WTC11 (cell line): Measurements from ENCODE around the gene RGS12. TPM values are rescaled to one million over a fixed set of nuclear protein-coding genes. Genes with fewer than 3 reads are reported as not detected.

Source experiments
- ATAC-seq: fragments of 200-7000 bp; cut with Tn5 transposase; 2 replicates; pipeline ENCODE4 v1.10.0; 2021; ENCODE audit warnings: mild to moderate bottlenecking, moderate library complexity
- CTCF ChIA-PET: fragments of 300-600 bp; sonication (Branson Sonifier 250); formaldehyde crosslinking; loops from one replicate; lab custom pipeline; 2021; ENCODE audit warnings: antibody characterized with exemption; lab: Charles Lee
- POLR2A ChIA-PET: fragments of 350-600 bp; sonication (Branson Sonifier 250); formaldehyde crosslinking; loops from one replicate; lab custom pipeline; 2021; ENCODE audit warnings: antibody characterized with exemption; lab: Charles Lee
- DNase-seq: peaks from one replicate; pipeline ENCODE4 v3.0.0; 2021; ENCODE audit warnings: low spot score
- H3K27ac Mint-ChIP-seq: 2 replicates; pipeline ENCODE4 v1.8.0; 2021; ENCODE audit warnings: mixed read lengths
- H3K27me3 Mint-ChIP-seq: 2 replicates; pipeline ENCODE4 v1.8.0; 2021; ENCODE audit warnings: low read depth, mild to moderate bottlenecking, moderate library complexity, mixed read lengths
- H3K36me3 Mint-ChIP-seq: 2 replicates; pipeline ENCODE4 v1.8.0; 2021; ENCODE audit warnings: mixed read lengths
- H3K4me1 Mint-ChIP-seq: 2 replicates; pipeline ENCODE4 v1.8.0; 2022; ENCODE audit warnings: mixed read lengths
- H3K4me3 Mint-ChIP-seq: 2 replicates; pipeline ENCODE4 v1.8.0; 2021; ENCODE audit warnings: mild to moderate bottlenecking, moderate library complexity, mixed read lengths
- H3K9me3 Mint-ChIP-seq: 2 replicates; pipeline ENCODE4 v1.8.0; 2021; ENCODE audit warnings: mixed read lengths
- ATF1 ChIP-seq: sonication (generic); formaldehyde crosslinking; IDR thresholded peaks from 2 replicates; pipeline ENCODE4 v1.8.1; 2023; ENCODE audit warnings: mild to moderate bottlenecking, moderate library complexity, missing genetic modification reagents
- FOXP1 ChIP-seq: sonication (generic); formaldehyde crosslinking; IDR thresholded peaks from 2 replicates; pipeline ENCODE4 v1.8.0; 2022; ENCODE audit warnings: missing genetic modification reagents, mild to moderate bottlenecking, moderate library complexity, borderline replicate concordance
- GRHL2 ChIP-seq: fragments of 250-450 bp; sonication (Bioruptor Pico); IDR thresholded peaks from 2 replicates; pipeline ENCODE4 v1.8.0; 2022; ENCODE audit warnings: mild to moderate bottlenecking, moderate library complexity; ENCODE audit not compliant: insufficient replicate concordance, severe bottlenecking
- IRF2 ChIP-seq: sonication (generic); formaldehyde crosslinking; IDR thresholded peaks from 2 replicates; pipeline ENCODE4 v1.8.0; 2022; ENCODE audit warnings: low read depth, missing genetic modification reagents, borderline replicate concordance
- KAT7 ChIP-seq: sonication (generic); formaldehyde crosslinking; IDR thresholded peaks from 2 replicates; pipeline ENCODE4 v1.8.1; 2023; ENCODE audit warnings: missing genetic modification reagents, mild to moderate bottlenecking, borderline replicate concordance
- MXD4 ChIP-seq: fragments of 250-450 bp; sonication (Bioruptor Pico); IDR thresholded peaks from 2 replicates; pipeline ENCODE4 v1.8.0; 2021; ENCODE audit warnings: mild to moderate bottlenecking, moderate library complexity, borderline replicate concordance
- NR3C1 ChIP-seq: sonication (generic); formaldehyde crosslinking; conservative IDR thresholded peaks from 2 replicates; pipeline ENCODE4 v1.8.1; 2023; ENCODE audit warnings: low read depth, mild to moderate bottlenecking, missing genetic modification reagents
- PRRX2 ChIP-seq: fragments of 250-450 bp; sonication (Bioruptor Pico); IDR thresholded peaks from 2 replicates; pipeline ENCODE4 v1.8.0; 2021; ENCODE audit warnings: mild to moderate bottlenecking
- TCF7 ChIP-seq: sonication (generic); formaldehyde crosslinking; IDR thresholded peaks from 2 replicates; pipeline ENCODE4 v1.8.0; 2022; ENCODE audit warnings: mild to moderate bottlenecking, low read depth, missing genetic modification reagents, moderate library complexity
- TEAD4 ChIP-seq: sonication (generic); formaldehyde crosslinking; IDR thresholded peaks from 2 replicates; pipeline ENCODE4 v1.8.0; 2022; ENCODE audit warnings: mild to moderate bottlenecking, missing genetic modification reagents
- ZNF138 ChIP-seq: sonication (generic); formaldehyde crosslinking; conservative IDR thresholded peaks from 2 replicates; pipeline ENCODE4 v1.8.1; 2022; ENCODE audit warnings: mild to moderate bottlenecking, moderate library complexity, missing genetic modification reagents
- ZNF263 ChIP-seq: sonication (generic); formaldehyde crosslinking; IDR thresholded peaks from 2 replicates; pipeline ENCODE4 v1.8.1; 2022; ENCODE audit warnings: low read depth, mild to moderate bottlenecking, moderate library complexity, missing genetic modification reagents
- ZNF423 ChIP-seq: fragments of 250-450 bp; sonication (Bioruptor Pico); IDR thresholded peaks from 2 replicates; pipeline ENCODE4 v2.1.2; 2022; ENCODE audit warnings: mild to moderate bottlenecking, moderate library complexity
- ZNF671 ChIP-seq: fragments of 250-450 bp; sonication (Bioruptor Pico); IDR thresholded peaks from 2 replicates; pipeline ENCODE4 v1.8.0; 2021; ENCODE audit warnings: mild to moderate bottlenecking
- total RNA-seq: library from RNA; stranded (reverse); gene quantifications from 3 replicates; pipeline ENCODE4 v1.2.3, GENCODE V29; 2021
- TF ChIP-seq, protein P1 (sequence below): sonication (generic); formaldehyde crosslinking; IDR thresholded peaks from 2 replicates; pipeline ENCODE4 v1.8.1; 2023; ENCODE audit warnings: mild to moderate bottlenecking, missing genetic modification reagents, borderline replicate concordance
- TF ChIP-seq, protein P2 (sequence below): fragments of 200-600 bp; IDR thresholded peaks from 2 replicates; pipeline ENCODE4 v1.8.0; 2022; ENCODE audit warnings: antibody characterized with exemption
- TF ChIP-seq, protein P3 (sequence below): sonication (generic); formaldehyde crosslinking; IDR thresholded peaks from 2 replicates; pipeline ENCODE4 v1.8.1; 2023; ENCODE audit warnings: mild to moderate bottlenecking, missing genetic modification reagents, moderate library complexity
- TF ChIP-seq, protein P4 (sequence below): sonication (generic); formaldehyde crosslinking; IDR thresholded peaks from 2 replicates; pipeline ENCODE4 v1.8.1; 2023; ENCODE audit warnings: mild to moderate bottlenecking, missing genetic modification reagents
- TF ChIP-seq, protein P5 (sequence below): sonication (generic); formaldehyde crosslinking; IDR thresholded peaks from 2 replicates; pipeline ENCODE4 v1.8.0; 2022; ENCODE audit warnings: mild to moderate bottlenecking, missing genetic modification reagents

Gene RGS12
- total RNA-seq, 1 experiment from 2014 or later = 21.0 TPM

DNA sequence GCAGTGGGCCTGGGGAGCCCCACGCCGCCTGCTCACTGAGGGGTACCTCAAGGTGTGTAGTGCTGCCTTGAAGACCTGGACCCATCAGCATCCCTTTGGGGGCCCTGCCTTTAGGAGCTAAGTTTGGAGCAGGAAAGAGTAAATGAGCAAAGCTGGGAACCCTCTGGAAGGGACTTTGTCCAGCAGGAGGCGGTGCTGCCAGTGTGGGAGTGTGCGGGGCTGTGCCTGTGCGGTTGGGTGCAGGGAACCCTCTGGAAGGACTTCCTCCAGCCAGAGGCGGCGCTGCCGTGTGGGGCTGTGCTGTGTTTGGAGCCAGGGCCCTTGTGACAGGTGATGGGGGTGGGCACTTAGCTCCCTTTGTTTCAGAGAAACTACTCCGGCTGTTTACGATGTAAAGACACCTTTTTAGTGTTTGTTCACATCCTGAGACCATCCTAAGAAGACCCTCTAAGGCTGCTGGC lies 25.8 kb downstream of the RGS12 start:
- Mint-ChIP-seq H3K4me1 (peaks cover 11% of the 10 kb centered on the region), H3K9me3 (no peaks in the 10 kb centered on the region), H3K4me3 (peak overlapping the region; percentile 18; the same call in 1 of the 2 replicates), H3K36me3 (peaks cover 10% of the 10 kb centered on the region), H3K27ac (peak overlapping the region; percentile 95), H3K27me3 (no peaks in the 10 kb centered on the region)
- DNase-seq (peak; percentile 93), ATAC-seq (peak; percentile 99)
- POLR2A ChIA-PET = no interaction called here
- CTCF ChIA-PET = interaction anchor here (0.6 to 3.4 kb wide), 88 partner anchors 10 to 1551 kb away, joined by 3 to 85 read pairs (median 5); partner anchors contain the start of genes DOK7, HGFAC, MSANTD1 and RGS12
- TF ChIP-seq PRRX2 (CRISPR knock-in tag) (no peak), ZNF263 (no peak), KAT7 (CRISPR knock-in tag) (no peak), NR3C1 (no peak)
- TF ChIP-seq, protein P1, sequence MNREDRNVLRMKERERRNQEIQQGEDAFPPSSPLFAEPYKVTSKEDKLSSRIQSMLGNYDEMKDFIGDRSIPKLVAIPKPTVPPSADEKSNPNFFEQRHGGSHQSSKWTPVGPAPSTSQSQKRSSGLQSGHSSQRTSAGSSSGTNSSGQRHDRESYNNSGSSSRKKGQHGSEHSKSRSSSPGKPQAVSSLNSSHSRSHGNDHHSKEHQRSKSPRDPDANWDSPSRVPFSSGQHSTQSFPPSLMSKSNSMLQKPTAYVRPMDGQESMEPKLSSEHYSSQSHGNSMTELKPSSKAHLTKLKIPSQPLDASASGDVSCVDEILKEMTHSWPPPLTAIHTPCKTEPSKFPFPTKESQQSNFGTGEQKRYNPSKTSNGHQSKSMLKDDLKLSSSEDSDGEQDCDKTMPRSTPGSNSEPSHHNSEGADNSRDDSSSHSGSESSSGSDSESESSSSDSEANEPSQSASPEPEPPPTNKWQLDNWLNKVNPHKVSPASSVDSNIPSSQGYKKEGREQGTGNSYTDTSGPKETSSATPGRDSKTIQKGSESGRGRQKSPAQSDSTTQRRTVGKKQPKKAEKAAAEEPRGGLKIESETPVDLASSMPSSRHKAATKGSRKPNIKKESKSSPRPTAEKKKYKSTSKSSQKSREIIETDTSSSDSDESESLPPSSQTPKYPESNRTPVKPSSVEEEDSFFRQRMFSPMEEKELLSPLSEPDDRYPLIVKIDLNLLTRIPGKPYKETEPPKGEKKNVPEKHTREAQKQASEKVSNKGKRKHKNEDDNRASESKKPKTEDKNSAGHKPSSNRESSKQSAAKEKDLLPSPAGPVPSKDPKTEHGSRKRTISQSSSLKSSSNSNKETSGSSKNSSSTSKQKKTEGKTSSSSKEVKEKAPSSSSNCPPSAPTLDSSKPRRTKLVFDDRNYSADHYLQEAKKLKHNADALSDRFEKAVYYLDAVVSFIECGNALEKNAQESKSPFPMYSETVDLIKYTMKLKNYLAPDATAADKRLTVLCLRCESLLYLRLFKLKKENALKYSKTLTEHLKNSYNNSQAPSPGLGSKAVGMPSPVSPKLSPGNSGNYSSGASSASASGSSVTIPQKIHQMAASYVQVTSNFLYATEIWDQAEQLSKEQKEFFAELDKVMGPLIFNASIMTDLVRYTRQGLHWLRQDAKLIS = no peak
- TF ChIP-seq, protein P2, sequence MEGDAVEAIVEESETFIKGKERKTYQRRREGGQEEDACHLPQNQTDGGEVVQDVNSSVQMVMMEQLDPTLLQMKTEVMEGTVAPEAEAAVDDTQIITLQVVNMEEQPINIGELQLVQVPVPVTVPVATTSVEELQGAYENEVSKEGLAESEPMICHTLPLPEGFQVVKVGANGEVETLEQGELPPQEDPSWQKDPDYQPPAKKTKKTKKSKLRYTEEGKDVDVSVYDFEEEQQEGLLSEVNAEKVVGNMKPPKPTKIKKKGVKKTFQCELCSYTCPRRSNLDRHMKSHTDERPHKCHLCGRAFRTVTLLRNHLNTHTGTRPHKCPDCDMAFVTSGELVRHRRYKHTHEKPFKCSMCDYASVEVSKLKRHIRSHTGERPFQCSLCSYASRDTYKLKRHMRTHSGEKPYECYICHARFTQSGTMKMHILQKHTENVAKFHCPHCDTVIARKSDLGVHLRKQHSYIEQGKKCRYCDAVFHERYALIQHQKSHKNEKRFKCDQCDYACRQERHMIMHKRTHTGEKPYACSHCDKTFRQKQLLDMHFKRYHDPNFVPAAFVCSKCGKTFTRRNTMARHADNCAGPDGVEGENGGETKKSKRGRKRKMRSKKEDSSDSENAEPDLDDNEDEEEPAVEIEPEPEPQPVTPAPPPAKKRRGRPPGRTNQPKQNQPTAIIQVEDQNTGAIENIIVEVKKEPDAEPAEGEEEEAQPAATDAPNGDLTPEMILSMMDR = peak; percentile 35
- TF ChIP-seq, all 79 proteins: peak for 1

DNA sequence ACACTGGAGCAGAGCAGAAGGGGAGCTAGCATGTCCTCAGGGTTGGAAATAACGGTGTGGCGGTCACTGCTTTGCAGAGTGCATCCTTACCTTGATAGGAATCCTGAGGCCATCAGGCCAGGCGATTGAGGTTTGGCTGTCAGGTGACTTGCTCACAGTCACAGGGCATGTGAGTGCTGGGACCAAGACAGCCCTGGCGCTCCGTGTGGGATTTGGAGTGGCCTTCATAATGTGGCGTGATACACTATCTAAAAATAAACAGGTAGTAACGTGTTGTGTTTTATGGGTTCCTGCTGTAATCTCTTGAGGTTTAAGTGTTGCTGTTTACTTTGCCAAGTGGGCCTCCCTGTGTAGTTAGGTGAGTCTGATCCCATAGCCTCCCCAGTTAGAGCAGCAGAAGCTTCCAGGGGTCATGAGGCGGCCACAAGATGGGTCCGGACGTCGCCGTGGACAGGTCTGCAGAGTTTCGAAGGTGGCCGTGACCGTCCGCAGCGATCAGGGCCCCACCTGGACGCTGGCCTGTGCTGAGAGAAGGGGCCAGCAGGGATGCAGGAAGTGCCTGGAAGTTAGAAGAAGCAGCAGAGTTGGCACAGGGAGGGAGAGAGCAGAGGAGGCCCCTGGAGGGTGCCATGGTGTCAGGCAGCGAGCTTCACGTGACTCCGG lies 27.7 kb downstream of the RGS12 start:
- ChIA-PET CTCF (interaction anchor here (1.2 to 2.7 kb wide), 3 partner anchors 114 to 194 kb away, joined by 3 to 11 read pairs (median 4); no protein-coding TSS in a partner anchor), POLR2A (no interaction called here)
- DNase-seq (no peak), ATAC-seq (no peak)
- no peaks in the 10 kb centered on the region for H3K27me3 Mint-ChIP-seq
- H3K27ac Mint-ChIP-seq = peak overlapping the region; percentile 37; the same call in 1 of the 2 replicates
- H3K9me3 Mint-ChIP-seq = no peaks in the 10 kb centered on the region
- no peak for TF ChIP-seq ATF1
- no peak for TF ChIP-seq ZNF423 (CRISPR knock-in tag)
- no peak for TF ChIP-seq TCF7
- no peak for TF ChIP-seq MXD4 (CRISPR knock-in tag)
- TF ChIP-seq ZNF138 (CRISPR knock-in tag) = no peak
- no peak overlapping the region for H3K4me3 Mint-ChIP-seq
- H3K36me3 Mint-ChIP-seq = peaks cover 10% of the 10 kb centered on the region
- peaks cover 19% of the 10 kb centered on the region for H3K4me1 Mint-ChIP-seq

DNA sequence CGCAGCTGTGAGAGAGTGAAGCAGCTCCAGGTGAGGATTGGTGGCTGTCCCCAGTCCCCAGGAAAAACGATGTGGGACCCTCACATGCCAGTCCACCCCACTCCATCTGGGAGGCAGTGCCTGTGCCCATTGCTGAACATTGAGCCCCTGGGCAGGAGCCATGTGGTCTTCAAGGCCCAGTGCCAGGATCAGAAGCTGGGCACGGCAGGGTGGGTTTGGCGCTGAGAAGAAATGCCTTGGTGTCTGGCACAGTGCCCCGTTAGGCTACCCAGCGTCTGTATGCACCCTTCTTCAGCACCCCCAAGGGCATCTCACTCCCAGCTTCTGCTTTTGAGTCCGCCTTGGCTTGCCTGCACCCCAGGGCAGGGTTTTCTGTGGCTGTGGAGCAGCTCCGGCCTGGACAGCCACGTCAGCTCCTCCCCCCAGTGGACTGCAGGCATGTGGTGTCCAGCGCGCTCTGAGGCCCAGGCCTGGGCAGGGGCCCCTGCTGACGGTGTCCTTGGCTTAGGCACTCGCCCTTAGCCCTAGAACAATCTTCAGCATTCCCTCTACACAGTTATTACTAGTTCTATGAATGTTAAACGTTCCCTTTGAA lies 28.6 kb downstream of the RGS12 start:
- CTCF ChIA-PET = interaction anchor here (1.2 to 2.7 kb wide), 3 partner anchors 113 to 193 kb away, joined by 3 to 11 read pairs (median 4); no protein-coding TSS in a partner anchor
- DNase-seq = no peak
- Mint-ChIP-seq H3K9me3 (no peaks in the 10 kb centered on the region), H3K36me3 (peaks cover 5% of the 10 kb centered on the region), H3K4me1 (peaks cover 19% of the 10 kb centered on the region), H3K27ac (no peak overlapping the region), H3K27me3 (no peaks in the 10 kb centered on the region), H3K4me3 (no peak overlapping the region)
- POLR2A ChIA-PET = no interaction called here
- no peak for ATAC-seq
- TF ChIP-seq ZNF671 (CRISPR knock-in tag) (no peak), TEAD4 (CRISPR knock-in tag) (no peak), GRHL2 (no peak), FOXP1 (CRISPR knock-in tag) (no peak), IRF2 (CRISPR knock-in tag) (no peak)
- TF ChIP-seq, protein P3, sequence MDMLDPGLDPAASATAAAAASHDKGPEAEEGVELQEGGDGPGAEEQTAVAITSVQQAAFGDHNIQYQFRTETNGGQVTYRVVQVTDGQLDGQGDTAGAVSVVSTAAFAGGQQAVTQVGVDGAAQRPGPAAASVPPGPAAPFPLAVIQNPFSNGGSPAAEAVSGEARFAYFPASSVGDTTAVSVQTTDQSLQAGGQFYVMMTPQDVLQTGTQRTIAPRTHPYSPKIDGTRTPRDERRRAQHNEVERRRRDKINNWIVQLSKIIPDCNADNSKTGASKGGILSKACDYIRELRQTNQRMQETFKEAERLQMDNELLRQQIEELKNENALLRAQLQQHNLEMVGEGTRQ = no peak
- TF ChIP-seq, protein P4, sequence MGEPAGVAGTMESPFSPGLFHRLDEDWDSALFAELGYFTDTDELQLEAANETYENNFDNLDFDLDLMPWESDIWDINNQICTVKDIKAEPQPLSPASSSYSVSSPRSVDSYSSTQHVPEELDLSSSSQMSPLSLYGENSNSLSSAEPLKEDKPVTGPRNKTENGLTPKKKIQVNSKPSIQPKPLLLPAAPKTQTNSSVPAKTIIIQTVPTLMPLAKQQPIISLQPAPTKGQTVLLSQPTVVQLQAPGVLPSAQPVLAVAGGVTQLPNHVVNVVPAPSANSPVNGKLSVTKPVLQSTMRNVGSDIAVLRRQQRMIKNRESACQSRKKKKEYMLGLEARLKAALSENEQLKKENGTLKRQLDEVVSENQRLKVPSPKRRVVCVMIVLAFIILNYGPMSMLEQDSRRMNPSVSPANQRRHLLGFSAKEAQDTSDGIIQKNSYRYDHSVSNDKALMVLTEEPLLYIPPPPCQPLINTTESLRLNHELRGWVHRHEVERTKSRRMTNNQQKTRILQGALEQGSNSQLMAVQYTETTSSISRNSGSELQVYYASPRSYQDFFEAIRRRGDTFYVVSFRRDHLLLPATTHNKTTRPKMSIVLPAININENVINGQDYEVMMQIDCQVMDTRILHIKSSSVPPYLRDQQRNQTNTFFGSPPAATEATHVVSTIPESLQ (CRISPR knock-in tag) = no peak
- TF ChIP-seq, protein P5, sequence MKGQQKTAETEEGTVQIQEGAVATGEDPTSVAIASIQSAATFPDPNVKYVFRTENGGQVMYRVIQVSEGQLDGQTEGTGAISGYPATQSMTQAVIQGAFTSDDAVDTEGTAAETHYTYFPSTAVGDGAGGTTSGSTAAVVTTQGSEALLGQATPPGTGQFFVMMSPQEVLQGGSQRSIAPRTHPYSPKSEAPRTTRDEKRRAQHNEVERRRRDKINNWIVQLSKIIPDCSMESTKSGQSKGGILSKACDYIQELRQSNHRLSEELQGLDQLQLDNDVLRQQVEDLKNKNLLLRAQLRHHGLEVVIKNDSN (CRISPR knock-in tag) = no peak
